Islet precursor cell (in vitro differentiated cells): ENCODE results near the gene CALCR.

ENCODE experiments used
- DNase-seq: peaks from one replicate; pipeline ENCODE4 v3.0.0-alpha.2; 2018

CALCR gene

DNA sequence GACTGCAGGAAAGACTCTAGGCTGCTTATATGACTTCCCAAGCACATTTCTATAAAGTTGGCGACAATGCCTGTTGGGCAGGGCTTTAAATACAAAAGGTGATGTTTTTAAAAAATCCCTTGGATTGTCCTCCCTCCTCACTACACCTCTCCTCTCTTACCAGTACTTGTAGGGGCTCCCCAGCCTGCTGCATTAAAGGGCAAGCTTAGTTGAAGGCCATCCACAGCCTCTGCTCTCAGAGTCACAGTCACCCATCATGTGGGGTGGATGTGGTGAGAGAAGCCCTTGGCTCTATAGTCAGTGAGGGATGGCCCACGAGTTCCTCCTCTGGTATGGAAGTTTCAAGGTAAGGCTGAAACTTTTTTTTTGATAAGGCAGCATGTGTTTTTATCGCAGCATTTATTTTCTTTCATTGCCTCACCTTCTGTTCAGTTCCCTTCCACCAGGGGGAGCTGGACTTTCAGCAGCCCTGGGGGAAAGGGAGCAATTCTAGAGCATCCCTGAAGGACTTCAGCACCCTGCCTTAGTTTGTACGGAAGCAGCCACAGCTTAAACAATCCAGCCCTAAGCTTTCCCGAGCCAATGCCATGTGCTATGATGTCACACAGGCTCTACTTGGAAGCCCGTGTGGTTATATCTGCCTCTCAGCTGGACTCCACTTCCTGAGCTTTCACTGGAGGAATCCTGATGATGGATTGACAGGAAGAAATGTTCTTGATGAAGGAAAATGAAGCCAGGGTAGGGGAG lies 131.9 kb downstream of the CALCR start:
- peak; percentile 64 for DNase-seq

- DNase-seq, result no peak
Measured at GRCh38 chr7:93435791-93436190, 138.7 kb downstream of the CALCR start.

- no peak for DNase-seq
Measured at GRCh38 chr7:93432130-93432529, 142.4 kb downstream of the CALCR start.

GRCh38 chr7:93430917-93431588 lies 143.5 kb downstream of the CALCR start:
- DNase-seq, result no peak

- no peak for DNase-seq
Measured at GRCh38 chr7:93429563-93429962, 145.0 kb downstream of the CALCR start.

DNA sequence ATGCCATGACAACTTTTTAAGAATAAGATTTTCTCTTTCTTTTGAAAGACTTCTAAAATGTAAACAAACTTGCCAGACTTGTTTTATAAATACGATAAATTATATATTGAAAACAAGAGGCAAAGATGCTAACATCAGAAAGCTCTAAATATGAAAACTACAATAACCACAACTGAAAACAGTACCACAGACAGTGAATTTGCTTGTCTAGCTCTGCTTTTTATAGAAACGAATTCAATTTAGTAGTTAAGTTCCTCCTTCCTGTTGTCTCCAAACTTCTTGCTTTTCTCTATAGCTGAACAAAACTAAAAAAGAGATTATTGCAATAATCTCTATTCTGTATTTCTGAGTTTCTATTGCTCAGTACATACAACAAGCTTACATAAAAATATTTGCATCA lies 147.4 kb downstream of the CALCR start:
- DNase-seq, result no peak

- no peak for DNase-seq
Measured at GRCh38 chr7:93426155-93426696, 148.3 kb downstream of the CALCR start.

GRCh38 chr7:93414574-93414973 lies 159.9 kb downstream of the CALCR start:
- no peak for DNase-seq

DNA sequence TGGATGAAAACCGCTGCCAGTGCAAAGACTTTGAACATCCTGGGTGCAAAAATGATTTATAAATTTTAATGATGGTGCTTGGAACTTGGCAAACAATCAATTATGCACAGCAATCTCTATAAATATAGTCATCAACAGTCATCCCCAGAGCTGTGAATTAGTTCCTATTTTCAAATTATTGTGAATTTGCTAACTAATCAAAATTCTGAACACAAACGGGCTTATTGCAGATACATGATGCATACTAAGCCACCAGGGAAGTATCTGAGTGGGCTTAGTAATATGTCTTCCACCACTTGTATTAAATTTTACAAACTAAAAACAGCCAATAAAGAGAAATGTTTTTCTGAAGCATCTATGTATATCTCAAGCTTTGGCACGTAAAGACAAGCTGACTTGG lies 165.2 kb downstream of the CALCR start:
- DNase-seq, result no peak

GRCh38 chr7:93407239-93407638 lies 167.3 kb downstream of the CALCR start:
- no peak for DNase-seq

GRCh38 chr7:93402944-93403343 lies 171.6 kb downstream of the CALCR start:
- DNase-seq, result no peak

- DNase-seq, result no peak
Measured at GRCh38 chr7:93399642-93400041, 174.9 kb downstream of the CALCR start.

DNA sequence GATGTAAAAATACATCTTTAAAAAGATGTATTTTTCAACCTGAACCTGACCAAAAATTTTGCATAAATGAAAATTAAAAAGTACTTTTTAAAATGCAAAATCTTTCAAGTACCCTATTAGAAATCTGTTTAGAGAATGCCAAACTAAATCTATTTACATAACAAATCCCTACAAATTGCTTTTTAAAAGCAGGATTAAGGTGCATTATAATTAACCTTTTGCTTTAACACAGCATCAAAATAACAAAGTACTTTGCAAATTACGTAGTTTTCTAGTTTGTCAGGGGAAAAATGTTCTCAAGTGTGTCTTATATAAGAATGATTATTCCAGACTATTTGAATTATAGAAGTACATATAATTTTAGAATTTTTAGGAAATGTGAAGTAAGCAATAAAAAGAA lies 181.5 kb downstream of the CALCR start:
- no peak for DNase-seq

- DNase-seq, result no peak
Measured at GRCh38 chr7:93390660-93391059, 183.9 kb downstream of the CALCR start.

- no peak for DNase-seq
Measured at GRCh38 chr7:93382362-93382761, 192.2 kb downstream of the CALCR start.

DNA sequence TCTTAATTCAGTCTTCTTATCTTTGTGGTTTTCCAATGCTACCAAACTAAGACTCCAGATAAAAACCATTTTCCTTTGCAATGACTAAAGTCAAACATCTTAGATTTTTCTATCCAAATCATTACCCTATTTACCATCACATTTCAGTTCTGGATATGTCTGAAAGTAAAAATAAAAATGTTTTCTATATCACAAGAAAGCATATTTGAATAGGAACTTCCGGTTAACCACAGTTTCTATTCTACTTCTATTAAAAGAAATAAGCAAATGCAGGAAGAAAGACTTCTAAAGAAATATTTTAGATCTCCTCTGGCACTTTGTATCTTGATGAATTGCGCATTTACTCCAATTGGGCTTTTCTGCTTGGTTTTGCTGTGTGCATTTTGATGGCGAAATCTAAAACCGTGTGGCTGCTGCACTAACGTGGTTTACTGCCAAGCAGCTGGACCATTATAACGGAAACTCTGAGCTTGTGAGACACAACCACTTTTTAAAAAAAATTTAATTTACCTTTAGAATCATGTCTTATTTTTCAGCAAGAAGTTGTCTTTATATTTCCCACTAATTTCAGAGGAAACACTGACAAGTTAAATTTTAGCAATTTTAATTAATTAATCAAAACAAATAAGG lies 196.3 kb downstream of the CALCR start:
- no peak for DNase-seq

DNA sequence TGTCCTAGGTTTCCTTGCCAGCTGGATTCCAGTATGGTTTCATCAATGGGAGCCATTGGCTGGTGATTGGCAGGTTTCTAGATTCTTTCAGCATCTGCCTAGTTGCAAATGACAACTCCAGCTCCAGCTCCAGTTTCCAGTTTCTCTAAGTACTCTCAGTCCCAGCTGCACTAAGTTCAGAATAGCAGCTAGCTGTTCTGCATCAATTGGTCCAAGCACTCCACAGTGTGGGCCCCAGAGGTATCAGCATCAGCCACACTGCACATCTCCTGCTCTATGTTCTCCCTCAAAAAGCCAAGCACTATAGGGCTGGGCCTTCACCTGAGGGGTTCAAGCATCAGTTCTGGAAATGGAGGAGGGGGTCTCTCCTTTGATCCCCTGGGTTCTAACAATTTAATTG lies 198.9 kb downstream of the CALCR start:
- no peak for DNase-seq
